GM19397 (cell line): ENCODE results near the gene SFXN5.

Experiments used
- ATAC-seq: cut with Tn5 transposase; IDR thresholded peaks from one replicate; pipeline ENCODE4 v1.9.1; 2021; ENCODE audit warnings: mild to moderate bottlenecking, moderate library complexity; ENCODE audit not compliant: unreplicated experiment

The SFXN5 gene

GRCh38 chr2:72959995-72960981 lies 111.2 kb downstream of the SFXN5 start:
- no peak for ATAC-seq

- ATAC-seq, result no peak
Measured at GRCh38 chr2:72959554-72959953, 112.0 kb downstream of the SFXN5 start.

GRCh38 chr2:72958542-72959385 lies 112.7 kb downstream of the SFXN5 start:
- ATAC-seq, result no peak

GRCh38 chr2:72956936-72957335 lies 114.6 kb downstream of the SFXN5 start:
- ATAC-seq, result no peak

GRCh38 chr2:72956050-72956395 lies 115.5 kb downstream of the SFXN5 start:
- ATAC-seq, result no peak

GRCh38 chr2:72955228-72956049 lies 116.1 kb downstream of the SFXN5 start:
- ATAC-seq, result no peak

GRCh38 chr2:72954376-72955227 lies 116.9 kb downstream of the SFXN5 start:
- ATAC-seq, result no peak

- no peak for ATAC-seq
Measured at GRCh38 chr2:72953976-72954375, 117.5 kb downstream of the SFXN5 start.

GRCh38 chr2:72953528-72953927 lies 118.0 kb downstream of the SFXN5 start:
- ATAC-seq, result no peak

- ATAC-seq, result no peak
Measured at GRCh38 chr2:72952961-72953360, 118.6 kb downstream of the SFXN5 start.

- no peak for ATAC-seq
Measured at GRCh38 chr2:72952110-72952823, 119.2 kb downstream of the SFXN5 start.

GRCh38 chr2:72951303-72952095 lies 120.0 kb downstream of the SFXN5 start:
- ATAC-seq, result no peak

- no peak for ATAC-seq
Measured at GRCh38 chr2:72950558-72951255, 120.8 kb downstream of the SFXN5 start.

- no peak for ATAC-seq
Measured at GRCh38 chr2:72949642-72950041, 121.9 kb downstream of the SFXN5 start.

GRCh38 chr2:72949045-72949444 lies 122.5 kb downstream of the SFXN5 start:
- ATAC-seq, result no peak

- ATAC-seq, result no peak
Measured at GRCh38 chr2:72947952-72948830, 123.3 kb downstream of the SFXN5 start.

- ATAC-seq, result no peak
Measured at GRCh38 chr2:72946466-72946865, 125.0 kb downstream of the SFXN5 start.
